Measurements from ENCODE around the gene RAD51B. TPM values are rescaled to one million over a fixed set of nuclear protein-coding genes. Genes with fewer than 3 reads are reported as not detected.

Gene RAD51B
- total and polyA plus RNA-seq, 9 of the 15 experiments (the other 6 are each of a cell fraction or from before 2014, with no cell fraction given), result 8.5 to 17.3 (median 11.3) TPM

DNA sequence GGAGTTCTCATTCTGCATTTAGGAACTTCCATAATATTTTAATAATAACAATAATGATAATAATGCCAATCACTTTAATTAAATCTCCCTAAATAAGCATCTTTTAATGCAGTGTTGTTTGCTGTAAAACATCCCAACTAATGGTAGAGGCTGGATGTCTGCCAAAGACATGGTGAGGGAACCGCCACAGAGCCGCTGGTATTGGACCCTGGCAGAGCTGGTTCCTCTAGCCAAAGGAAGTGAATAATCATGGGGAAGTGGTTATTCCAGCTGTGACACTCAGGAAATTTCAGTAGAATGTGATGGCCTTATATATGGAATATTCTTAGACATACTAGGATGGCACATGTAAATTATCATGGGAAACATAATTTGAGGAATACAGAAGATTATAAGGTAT is 490.0 kb downstream of the RAD51B start:
- Histone ChIP-seq H2AFZ (ENCODE audit: low read depth, low read length) (no peak overlapping the region), H3K27me3 (ENCODE audit: control insufficient read depth in 2 of 2, insufficient read depth in 2 of 2, low read length in 2 of 2) (no peaks in the 10 kb centered on the region), H3K9ac (ENCODE audit: insufficient read depth in 1 of 2, low read depth in 2 of 2, low read length in 2 of 2) (no peak overlapping the region), H4K20me1 (replicated peaks; ENCODE audit: control insufficient read depth, insufficient read depth, low read length) (no peaks in the 10 kb centered on the region), H3K36me3 (ENCODE audit: control insufficient read depth, insufficient read depth, low read length) (no peaks in the 10 kb centered on the region), H3K4me1 (replicated peaks in 1 of 2; ENCODE audit: control insufficient read depth in 2 of 2, insufficient read depth in 2 of 2, low read length in 2 of 2) (no peaks in the 10 kb centered on the region; a peak in 1 of 5 replicates), H3K79me2 (ENCODE audit: control insufficient read depth, insufficient read depth, low read length) (no peaks in the 10 kb centered on the region), H3K4me3 (no peak overlapping the region), H3K9me1 (ENCODE audit: control insufficient read depth, insufficient read depth, low read length) (no peaks in the 10 kb centered on the region), H3K9me3 (replicated peaks; ENCODE audit: control insufficient read depth, insufficient read depth, low read depth, low read length) (no peaks in the 10 kb centered on the region), H3K4me2 (ENCODE audit: insufficient read depth, low read length) (no peak overlapping the region), H3K27ac (ENCODE audit: extremely low read depth, low read depth, low read length) (no peak overlapping the region)
- TF ChIP-seq JUND (IDR thresholded peaks at IDR 0.05; ENCODE audit: borderline replicate concordance, low read depth, low read length), result no peak
- TF ChIP-seq JUND (tag; IDR thresholded peaks at IDR 0.05; ENCODE audit: borderline replicate concordance, low read depth, low read length), result no peak
- no peak for TF ChIP-seq ZNF146 (CRISPR knock-in tag; IDR thresholded peaks at IDR 0.05; ENCODE audit: unreplicated experiment)
- TF ChIP-seq KAT2B (IDR thresholded peaks at IDR 0.05; ENCODE audit: low read depth, low read length), result no peak
- no peak for TF ChIP-seq CC2D1A (IDR thresholded peaks at IDR 0.05)
- TF ChIP-seq, protein P1, sequence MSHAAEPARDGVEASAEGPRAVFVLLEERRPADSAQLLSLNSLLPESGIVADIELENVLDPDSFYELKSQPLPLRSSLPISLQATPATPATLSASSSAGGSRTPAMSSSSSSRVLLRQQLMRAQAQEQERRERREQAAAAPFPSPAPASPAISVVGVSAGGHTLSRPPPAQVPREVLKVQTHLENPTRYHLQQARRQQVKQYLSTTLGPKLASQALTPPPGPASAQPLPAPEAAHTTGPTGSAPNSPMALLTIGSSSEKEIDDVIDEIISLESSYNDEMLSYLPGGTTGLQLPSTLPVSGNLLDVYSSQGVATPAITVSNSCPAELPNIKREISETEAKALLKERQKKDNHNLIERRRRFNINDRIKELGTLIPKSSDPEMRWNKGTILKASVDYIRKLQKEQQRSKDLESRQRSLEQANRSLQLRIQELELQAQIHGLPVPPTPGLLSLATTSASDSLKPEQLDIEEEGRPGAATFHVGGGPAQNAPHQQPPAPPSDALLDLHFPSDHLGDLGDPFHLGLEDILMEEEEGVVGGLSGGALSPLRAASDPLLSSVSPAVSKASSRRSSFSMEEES (CRISPR knock-in tag; IDR thresholded peaks at IDR 0.05), result no peak
- TF ChIP-seq FOSL1 (tag; conservative IDR thresholded peaks at IDR 0.05), result no peak
- TF ChIP-seq CHD2 (IDR thresholded peaks at IDR 0.05; ENCODE audit: low read depth, low read length), result no peak
- TF ChIP-seq ILF3 (IDR thresholded peaks at IDR 0.05; ENCODE audit: borderline replicate concordance), result no peak
- POLR2A ChIA-PET, result no interaction called here
- 100% methylated on average over 1 of the region's 2 CpGs for WGBS (ENCODE audit: insufficient coverage, low coverage, missing lambda C conversion rate)
- in situ Hi-C loops (cut with MboI) (no loop called here), intact Hi-C loops (cut with micrococcal nuclease) (no loop called here)
- BruUV-seq (replicated peaks), result no TSS peak
- ATAC-seq, result no peak
- DNase-seq (ENCODE audit: extremely low read depth in 1 of 4, low spot score in 3 of 4), result no peak
- FAIRE-seq, result no peak
- CTCF ChIA-PET (ENCODE audit: low intra/inter-chr PET ratio), result no interaction called here

Data from K562 (cell line).